SK-N-DZ (cell line): Measurements from ENCODE around the gene KHK.

ENCODE experiments used
- DNase-seq: peaks from one replicate; pipeline ENCODE4 v3.0.0-alpha.2; 2015; ENCODE audit warnings: low spot score

The KHK gene

GRCh38 chr2:27126252-27126710 is 39.7 kb downstream of the KHK start:
- no peak for DNase-seq

GRCh38 chr2:27127883-27128667 is 41.5 kb downstream of the KHK start:
- DNase-seq, result no peak

GRCh38 chr2:27128668-27129571 is 42.3 kb downstream of the KHK start:
- DNase-seq, result no peak

GRCh38 chr2:27130396-27130795 is 43.8 kb downstream of the KHK start:
- DNase-seq, result no peak

- no peak for DNase-seq
Observed at GRCh38 chr2:27131429-27131828, 44.9 kb downstream of the KHK start.

GRCh38 chr2:27133195-27133875 is 46.8 kb downstream of the KHK start:
- DNase-seq, result no peak

- peak; percentile 91 for DNase-seq
Observed at GRCh38 chr2:27133905-27134780, 47.6 kb downstream of the KHK start, which contains the start of gene PREB. TSS of gene PREB (minus strand) at chr2:27134636. CDS start at chr2:27134421, 215 bp downstream.

- DNase-seq, result no peak
Observed at GRCh38 chr2:27134781-27135477, 48.4 kb downstream of the KHK start.

- no peak for DNase-seq
Observed at GRCh38 chr2:27135478-27135955, 48.9 kb downstream of the KHK start.

GRCh38 chr2:27136751-27137150 is 50.2 kb downstream of the KHK start:
- no peak for DNase-seq

- DNase-seq, result no peak
Observed at GRCh38 chr2:27137322-27137935, 50.9 kb downstream of the KHK start.

GRCh38 chr2:27138111-27138510 is 51.5 kb downstream of the KHK start:
- DNase-seq, result no peak

GRCh38 chr2:27139310-27139709 is 52.7 kb downstream of the KHK start, which contains the start of gene PRR30:
TSS of gene PRR30 (minus strand) at chr2:27139410. CDS start at chr2:27138329, 1,081 bp downstream.
- DNase-seq, result no peak

GRCh38 chr2:27143285-27143684 is 56.7 kb downstream of the KHK start:
- no peak for DNase-seq

- no peak for DNase-seq
Observed at GRCh38 chr2:27145682-27146081, 59.1 kb downstream of the KHK start.

GRCh38 chr2:27147935-27148334 is 61.4 kb downstream of the KHK start:
- DNase-seq, result no peak

- DNase-seq, result no peak
Observed at GRCh38 chr2:27148801-27149439, 62.3 kb downstream of the KHK start, which contains the start of gene TCF23. TSS of gene TCF23 (plus strand) at chr2:27149004. CDS start at chr2:27149134, 130 bp downstream.

- DNase-seq, result no peak
Observed at GRCh38 chr2:27149570-27150405, 63.2 kb downstream of the KHK start.
